Dedifferentiated amniotic fluid mesenchymal stem cell (primary cell): ENCODE measurements around the gene CNTF.
A peak's percentile ranks its signal among the peaks of the same experiment; 100 is the strongest.

ENCODE experiments used
- DNase-seq: peaks from one replicate; pipeline ENCODE4 v3.0.0-alpha.2; 2016; ENCODE audit errors: extremely low spot score

CNTF gene

GRCh38 chr11:58641803-58642581 lies 19.5 kb downstream of the CNTF start:
- DNase-seq = no peak

GRCh38 chr11:58645854-58646253 lies 23.4 kb downstream of the CNTF start:
- DNase-seq = no peak

- DNase-seq = no peak
Measured at GRCh38 chr11:58647141-58647699, 24.8 kb downstream of the CNTF start.

GRCh38 chr11:58647866-58648265 lies 25.4 kb downstream of the CNTF start:
- DNase-seq = no peak

- DNase-seq = no peak
Measured at GRCh38 chr11:58649623-58650022, 27.2 kb downstream of the CNTF start.

- no peak for DNase-seq
Measured at GRCh38 chr11:58650496-58650895, 28.0 kb downstream of the CNTF start.

GRCh38 chr11:58652726-58653280 lies 30.3 kb downstream of the CNTF start:
- DNase-seq = no peak

GRCh38 chr11:58654079-58654907 lies 31.8 kb downstream of the CNTF start:
- DNase-seq = peak; percentile 76

GRCh38 chr11:58654908-58655296 lies 32.4 kb downstream of the CNTF start:
- no peak for DNase-seq

- DNase-seq = no peak
Measured at GRCh38 chr11:58656348-58656747, 33.9 kb downstream of the CNTF start.

- no peak for DNase-seq
Measured at GRCh38 chr11:58658623-58659022, 36.2 kb downstream of the CNTF start.

GRCh38 chr11:58659404-58659803 lies 36.9 kb downstream of the CNTF start:
- DNase-seq = no peak

GRCh38 chr11:58659910-58660570 lies 37.6 kb downstream of the CNTF start:
- no peak for DNase-seq

- no peak for DNase-seq
Measured at GRCh38 chr11:58671983-58672633, 49.6 kb downstream of the CNTF start.

GRCh38 chr11:58674609-58675008 lies 52.1 kb downstream of the CNTF start:
- DNase-seq = no peak
